Measurements from ENCODE around the gene PUS10. TPM values are rescaled to one million over a fixed set of nuclear protein-coding genes. Genes with fewer than 3 reads are reported as not detected.
"Not testable (repeated sequence)": the region's sequence is repeated elsewhere in the genome, so short reads cannot be mapped to it uniquely, and the experiment has no call there.

The PUS10 gene
- total RNA-seq, 1 donor from 2014 or later = 8.5 TPM

- ATAC-seq (no peak), DNase-seq (no peak)
- H3K9me3 ChIP-seq = no peaks in the 10 kb centered on the region
- peaks cover 2% of the 10 kb centered on the region for H3K4me1 ChIP-seq
- H3K36me3 ChIP-seq = peaks cover 21% of the 10 kb centered on the region
- intact Hi-C loops (cut with DNase I) = no loop called here
- no peak for TF ChIP-seq CTCF (IDR thresholded peaks at IDR 0.05)
- H3K4me3 ChIP-seq = no peak overlapping the region
- H3K27me3 ChIP-seq (ENCODE audit: low read depth) = no peaks in the 10 kb centered on the region
- no peak overlapping the region for H3K27ac ChIP-seq
Measured at GRCh38 chr2:60939622-60940021, 78.4 kb downstream of the PUS10 start.

- ATAC-seq (no peak), DNase-seq (no peak)
- no peak overlapping the region for H3K4me3 ChIP-seq
- H3K36me3 ChIP-seq = peaks cover 21% of the 10 kb centered on the region
- peaks cover 12% of the 10 kb centered on the region for H3K4me1 ChIP-seq
- intact Hi-C loops (cut with DNase I) = no loop called here
- H3K27me3 ChIP-seq (ENCODE audit: low read depth) = no peaks in the 10 kb centered on the region
- H3K27ac ChIP-seq = no peak overlapping the region
- H3K9me3 ChIP-seq = no peaks in the 10 kb centered on the region
- no peak for TF ChIP-seq CTCF (IDR thresholded peaks at IDR 0.05)
Measured at GRCh38 chr2:60938301-60938700, 79.8 kb downstream of the PUS10 start.

GRCh38 chr2:60936757-60937156, 81.3 kb downstream of the PUS10 start:
- Histone ChIP-seq H3K27me3 (ENCODE audit: low read depth) (no peaks in the 10 kb centered on the region), H3K4me3 (no peak overlapping the region), H3K9me3 (no peaks in the 10 kb centered on the region), H3K4me1 (peaks cover 12% of the 10 kb centered on the region), H3K27ac (no peak overlapping the region), H3K36me3 (peaks cover 13% of the 10 kb centered on the region)
- intact Hi-C loops (cut with DNase I) = no loop called here
- no peak for TF ChIP-seq CTCF (IDR thresholded peaks at IDR 0.05)
- DNase-seq = no peak
- ATAC-seq = peak; percentile 20 to 49

- H3K27me3 ChIP-seq (ENCODE audit: low read depth) = no peaks in the 10 kb centered on the region
- H3K4me3 ChIP-seq = no peak overlapping the region
- no peak for DNase-seq
- H3K9me3 ChIP-seq = no peaks in the 10 kb centered on the region
- peaks cover 12% of the 10 kb centered on the region for H3K4me1 ChIP-seq
- peak overlapping the region; percentile 4 for H3K27ac ChIP-seq
- peak in 1 of 2 donors; percentile 60 for ATAC-seq
- intact Hi-C loops (cut with DNase I) = no loop called here
- TF ChIP-seq CTCF (IDR thresholded peaks at IDR 0.05) = no peak
- peaks cover 14% of the 10 kb centered on the region for H3K36me3 ChIP-seq
Measured at GRCh38 chr2:60934165-60934722, 83.8 kb downstream of the PUS10 start.

GRCh38 chr2:60932954-60933353, 85.1 kb downstream of the PUS10 start:
- DNase-seq = no peak
- H3K27ac ChIP-seq = no peak overlapping the region
- no peaks in the 10 kb centered on the region for H3K27me3 ChIP-seq (ENCODE audit: low read depth)
- H3K36me3 ChIP-seq = peaks cover 6% of the 10 kb centered on the region
- no peak overlapping the region for H3K4me3 ChIP-seq
- intact Hi-C loops (cut with DNase I) = no loop called here
- no peak for TF ChIP-seq CTCF (IDR thresholded peaks at IDR 0.05)
- peaks cover 12% of the 10 kb centered on the region for H3K4me1 ChIP-seq
- ATAC-seq = no peak
- H3K9me3 ChIP-seq = no peaks in the 10 kb centered on the region

GRCh38 chr2:60932061-60932460, 86.0 kb downstream of the PUS10 start:
- ATAC-seq; H3K27ac ChIP-seq; H3K27me3 ChIP-seq (ENCODE audit: low read depth); H3K9me3 ChIP-seq; DNase-seq; H3K4me3 ChIP-seq; intact Hi-C loops (cut with DNase I): not testable (repeated sequence)
- peaks cover 14% of the 10 kb centered on the region for H3K36me3 ChIP-seq
- H3K4me1 ChIP-seq = peaks cover 12% of the 10 kb centered on the region

Measured in lower lobe of right lung (tissue), 2 donors.